Endothelial cell of umbilical vein (primary cell): ENCODE data around the gene DNAH10. TPM values are rescaled to one million over a fixed set of nuclear protein-coding genes. Genes with fewer than 3 reads are reported as not detected.

Source experiments
- BruUV-seq: library from RNA; stranded (reverse); fragments of 400-500 nt; replicated peaks from 2 replicates; lab custom pipeline; 2021; lab: Mats Ljungman, UMichigan
- CTCF ChIA-PET: fragments of 300-600, 350-600 bp; sonication (Branson Sonifier 250); formaldehyde crosslinking; loops from one replicate; lab custom pipeline; 2021; ENCODE audit warnings: antibody characterized with exemption, inconsistent platforms; lab: Charles Lee
- POLR2A ChIA-PET: fragments of 300-600, 350-600 bp; sonication (Branson Sonifier 250); formaldehyde crosslinking; loops from one replicate; lab custom pipeline; 2021; ENCODE audit warnings: antibody characterized with exemption, inconsistent platforms; lab: Charles Lee
- DNase-seq: peaks from one replicate; pipeline ENCODE4 v3.0.0-alpha.2; 2011; ENCODE audit warnings: low read depth, low spot score
- FAIRE-seq: peaks from 2 replicates; lab custom pipeline; 2011; peaks lifted over from hg19 to GRCh38; lab: Jason Lieb, UNC
- H2AFZ ChIP-seq: 2 replicates; pipeline ENCODE4 v1.6.0; 2012; ENCODE audit warnings: low read depth, low read length, control low read depth, inconsistent platforms
- H3K27ac ChIP-seq: 2 replicates; pipeline ENCODE4 v1.5.1; 2011; ENCODE audit warnings: low read depth, mild to moderate bottlenecking, control low read depth, low read length, moderate library complexity; ENCODE audit not compliant: insufficient read depth
- H3K27me3 ChIP-seq, 2 experiments: 2 replicates each; pipeline versions ENCODE4 v1.6.0 to v1.6.1; 2011; ENCODE audit warnings: low read length in 2 of 2, mixed read lengths in 1 of 2; ENCODE audit not compliant: control insufficient read depth in 2 of 2, insufficient read depth in 2 of 2
- H3K36me3 ChIP-seq, 2 experiments: 2 replicates in 1 of 2; 3 replicates in 1 of 2; pipeline ENCODE4 v1.5.1; 2011; ENCODE audit warnings: low read length in 2 of 2, mild to moderate bottlenecking in 1 of 2, moderate library complexity in 1 of 2; ENCODE audit not compliant: control insufficient read depth in 2 of 2, insufficient read depth in 2 of 2; ENCODE audit errors: extremely low read depth in 1 of 2
- H3K4me1 ChIP-seq: 3 replicates; pipeline ENCODE4 v1.5.1; 2011; ENCODE audit warnings: mild to moderate bottlenecking, low read length; ENCODE audit not compliant: control insufficient read depth, insufficient read depth; ENCODE audit errors: extremely low read depth
- H3K4me2 ChIP-seq: 2 replicates; pipeline ENCODE4 v1.6.1; 2011; ENCODE audit warnings: low read length, control low read depth, mixed read lengths; ENCODE audit not compliant: insufficient read depth
- H3K4me3 ChIP-seq, 3 experiments: fragments of 200-600 bp in 1 of 3; sonication (generic), shearing (Covaris generic) in 1 of 3; replicated peaks in 1 of 3; 2 replicates each; pipeline ENCODE4 v1.5.1; 2011 to 2016; ENCODE audit warnings: control low read depth in 3 of 3, low read length in 3 of 3, mild to moderate bottlenecking in 2 of 3, inconsistent platforms in 1 of 3, low read depth in 1 of 3, moderate library complexity in 1 of 3; ENCODE audit not compliant: insufficient read depth in 1 of 3
- H3K79me2 ChIP-seq: 2 replicates; pipeline ENCODE4 v1.6.0; 2012; ENCODE audit warnings: low read length, inconsistent platforms; ENCODE audit not compliant: control insufficient read depth, insufficient read depth
- H3K9ac ChIP-seq: replicated peaks from 2 replicates; pipeline ENCODE3; 2011; ENCODE audit warnings: low read length, control low read depth; ENCODE audit not compliant: insufficient read depth; ENCODE audit errors: extremely low read depth
- H3K9me1 ChIP-seq: replicated peaks from 3 replicates; pipeline ENCODE4 v1.6.0; 2011; ENCODE audit warnings: mild to moderate bottlenecking, low read length; ENCODE audit not compliant: control insufficient read depth, insufficient read depth; ENCODE audit errors: extremely low read depth
- H3K9me3 ChIP-seq: replicated peaks from 2 replicates; pipeline ENCODE4 v1.5.1; 2012; ENCODE audit warnings: low read length, inconsistent platforms; ENCODE audit not compliant: control insufficient read depth, insufficient read depth
- H4K20me1 ChIP-seq: replicated peaks from 2 replicates; pipeline ENCODE3; 2011; ENCODE audit warnings: mild to moderate bottlenecking, low read length; ENCODE audit not compliant: control insufficient read depth, insufficient read depth; ENCODE audit errors: extremely low read depth
- CTCF ChIP-seq, 2 donors: IDR thresholded peaks; 1 replicate in 1 of 2; 2 replicates in 1 of 2; pipeline ENCODE4 v1.5.1; 2011; ENCODE audit warnings: low read length in 2 of 2, mild to moderate bottlenecking in 2 of 2, moderate library complexity in 2 of 2, control low read depth in 1 of 2, inconsistent platforms in 1 of 2, low read depth in 1 of 2; ENCODE audit not compliant: insufficient read depth in 1 of 2; ENCODE audit errors: extremely low read depth in 1 of 2
- EZH2 ChIP-seq: IDR thresholded peaks from 2 replicates; pipeline ENCODE4 v1.6.1; 2012; ENCODE audit warnings: borderline replicate concordance, low read depth, mild to moderate bottlenecking, moderate library complexity, low read length, inconsistent platforms; ENCODE audit not compliant: severe bottlenecking
- FOS ChIP-seq: IDR thresholded peaks from 2 replicates; pipeline ENCODE4 v1.6.1; 2011; ENCODE audit warnings: mild to moderate bottlenecking, low read length, moderate library complexity, borderline replicate concordance; ENCODE audit not compliant: insufficient read depth
- GATA2 ChIP-seq: IDR thresholded peaks from 2 replicates; pipeline ENCODE4 v1.7.0; 2011; ENCODE audit warnings: low read depth, mild to moderate bottlenecking, moderate library complexity, mixed read lengths, low read length; ENCODE audit not compliant: insufficient read length, insufficient read depth
- JUN ChIP-seq: IDR thresholded peaks from 2 replicates; pipeline ENCODE4 v1.6.1; 2011; ENCODE audit warnings: borderline replicate concordance, low read depth; ENCODE audit not compliant: insufficient read length, insufficient read depth
- MAX ChIP-seq: IDR thresholded peaks from 2 replicates; pipeline ENCODE4 v1.6.1; 2011; ENCODE audit not compliant: insufficient read depth, insufficient read length
- MYC ChIP-seq: IDR thresholded peaks from one replicate; pipeline ENCODE4 v1.6.1; 2011; ENCODE audit warnings: mild to moderate bottlenecking, low read depth, low read length
- POLR2A ChIP-seq: IDR thresholded peaks from 2 replicates; pipeline ENCODE4 v1.6.1; 2012; ENCODE audit warnings: low read depth, mild to moderate bottlenecking, control low read depth, low read length
- POLR2AphosphoS5 ChIP-seq: IDR thresholded peaks from 2 replicates; pipeline ENCODE4 v1.6.1; 2012; ENCODE audit warnings: low read depth, mild to moderate bottlenecking, control low read depth, low read length, moderate library complexity; ENCODE audit not compliant: insufficient read depth
- dilution Hi-C: fragments of 300-500 bp; cut with MboI; formaldehyde crosslinking; loops from one replicate; pipeline ENCODE4 v1.15.0; 2019; ENCODE audit warnings: low sequenced_read_pairs; ENCODE audit not compliant: extremely low pct_ligation_motif_present
- intact Hi-C: fragments of 100-400 bp; cut with micrococcal nuclease; formaldehyde crosslinking; loops from one replicate; pipeline ENCODE4 v1.10.0; 2022
- polyA plus RNA-seq, 4 experiments: library from polyadenylated mRNA; depleted of rRNA in 3 of 4; stranded (reverse) in 3 of 4; unstranded in 1 of 4; fragments of >200 nt; gene quantifications; 2 replicates each; pipeline versions ENCODE4 v1.2.1 to v1.2.3, GENCODE V29; 2011 to 2012; ENCODE audit warnings: missing spikeins in 1 of 4
- total RNA-seq: library from RNA; stranded (reverse); gene quantifications from 2 replicates; pipeline ENCODE4 v1.2.3, GENCODE V29; 2021

Gene DNAH10
- total and polyA plus RNA-seq, 2 donors (not counting 3 experiments of a cell fraction or from before 2014, with no cell fraction given), result 0.04 to 0.31 TPM

- no peak overlapping the region for H3K4me3 ChIP-seq
- H4K20me1 ChIP-seq, result peaks cover 2% of the 10 kb centered on the region
- POLR2A ChIA-PET, result interaction anchor here (0.8 kb wide), 1 partner anchor 45 kb away, joined by 3 read pairs; no protein-coding TSS in a partner anchor
- DNase-seq, result no peak
- dilution Hi-C loops (no loop called here), intact Hi-C loops (no loop called here)
- FAIRE-seq, result no peak
- no peak overlapping the region for H2AFZ ChIP-seq
- H3K27ac ChIP-seq, result no peak overlapping the region
- TF ChIP-seq FOS (no peak), MYC (no peak), POLR2AphosphoS5 (no peak), POLR2A (no peak), GATA2 (no peak), EZH2 (no peak), MAX (no peak), JUN (no peak), CTCF (IDR thresholded peaks at IDR 0.05; ENCODE audit: extremely low read depth in 1 of 2, insufficient read depth in 1 of 2, low read depth in 1 of 2, low read length in 2 of 2) (no peak)
- H3K9me3 ChIP-seq, result no peaks in the 10 kb centered on the region
- H3K79me2 ChIP-seq, result no peaks in the 10 kb centered on the region
- no peak overlapping the region for H3K9ac ChIP-seq
- H3K4me1 ChIP-seq, result peaks cover 18% of the 10 kb centered on the region
- BruUV-seq, result no TSS peak
- no peaks in the 10 kb centered on the region for H3K36me3 ChIP-seq
- H3K27me3 ChIP-seq, result no peaks in the 10 kb centered on the region
- no peak overlapping the region for H3K4me2 ChIP-seq
- CTCF ChIA-PET, result no interaction called here
- H3K9me1 ChIP-seq, result no peaks in the 10 kb centered on the region
These were observed 188.6 kb downstream of the DNAH10 start for GRCh38 chr12:123950476-123951349.
